Measurements from ENCODE around the gene FYN. TPM values are rescaled to one million over a fixed set of nuclear protein-coding genes. Genes with fewer than 3 reads are reported as not detected.

The FYN gene
- total and polyA plus RNA-seq, 2 of the 8 experiments (the other 6 are each of a cell fraction or from before 2014, with no cell fraction given), result 46.8 to 97.2 TPM

DNA sequence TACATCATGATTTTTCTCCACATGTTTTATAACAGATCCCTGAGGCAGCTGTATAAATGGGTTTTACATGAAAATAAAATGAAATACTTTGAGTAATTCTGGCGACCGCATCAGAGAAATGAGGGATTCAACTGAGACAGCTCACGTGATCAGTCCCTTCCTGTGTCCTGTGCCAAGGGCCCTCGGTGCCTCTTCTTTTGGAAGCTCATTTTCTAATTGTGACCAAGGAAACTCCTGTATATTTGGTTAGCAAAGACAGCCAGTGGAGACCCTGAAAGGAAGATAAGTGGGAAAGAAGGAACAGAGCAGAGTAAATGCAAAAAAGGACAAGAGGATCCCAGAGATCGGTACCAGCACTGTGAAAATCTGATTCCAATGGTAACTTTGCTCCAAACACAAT, 129.9 kb downstream of the FYN start:
- no peak overlapping the region for H2BK12ac ChIP-seq (ENCODE audit: low read depth, low read length)
- no peak overlapping the region for H4K5ac ChIP-seq (ENCODE audit: insufficient read length, low read depth, low read length)
- H3K36me3 ChIP-seq (ENCODE audit: control insufficient read depth in 2 of 4, insufficient read depth in 4 of 4, low read length in 3 of 4), result no peaks in the 10 kb centered on the region
- peaks cover 0 to 5% of the 10 kb centered on the region in 2 experiments; a peak in 1 of 4 replicates for H3K79me2 ChIP-seq (ENCODE audit: control insufficient read depth in 1 of 2, insufficient read depth in 2 of 2, low read length in 2 of 2)
- no peaks in the 10 kb centered on the region; the same call in 1 of the 2 replicates for H3K79me1 ChIP-seq (ENCODE audit: low read depth, low read length)
- no peak overlapping the region for H3K4me3 ChIP-seq (ENCODE audit: extremely low read depth in 1 of 4, insufficient read depth in 2 of 4, low read depth in 3 of 4, low read length in 4 of 4)
- no peaks in the 10 kb centered on the region for H3K27me3 ChIP-seq (replicated peaks in 1 of 4; ENCODE audit: control insufficient read depth in 3 of 4, extremely low read depth in 1 of 4, insufficient read depth in 3 of 4, low read length in 3 of 4)
- no peak overlapping the region for H2BK15ac ChIP-seq (ENCODE audit: low read length)
- H3K4me2 ChIP-seq (ENCODE audit: insufficient read depth in 1 of 2, low read depth in 2 of 2, low read length in 2 of 2), result no peak overlapping the region
- H3K23ac ChIP-seq (ENCODE audit: insufficient read length), result no peak overlapping the region
- H2AK5ac ChIP-seq (ENCODE audit: low read depth, low read length), result no peak overlapping the region
- no peak overlapping the region for H3K18ac ChIP-seq (ENCODE audit: extremely low read depth, low read length)
- H2BK5ac ChIP-seq (ENCODE audit: low read depth, low read length), result no peak overlapping the region
- no peak overlapping the region for H2BK120ac ChIP-seq (replicated peaks; ENCODE audit: low read depth, low read length)
- H3K4me1 ChIP-seq (replicated peaks in 1 of 4; ENCODE audit: control insufficient read depth in 3 of 4, insufficient read depth in 4 of 4, low read length in 3 of 4), result peaks cover 2 to 9% (median 7%) of the 10 kb centered on the region in 4 experiments; a peak in 4 of 7 replicates
- no peak overlapping the region for H3K14ac ChIP-seq (ENCODE audit: insufficient read length)
- H4K20me1 ChIP-seq (replicated peaks in 1 of 2; ENCODE audit: control insufficient read depth in 1 of 2, insufficient read depth in 2 of 2, low read length in 2 of 2), result no peaks in the 10 kb centered on the region
- ChIA-PET POLR2A (ENCODE audit: partially characterized antibody) (no interaction called here), CTCF (ENCODE audit: partially characterized antibody) (interaction anchor here (0.6 to 1.9 kb wide), 11 partner anchors 9 to 343 kb away, joined by 3 to 9 read pairs (median 4); no protein-coding TSS in a partner anchor)
- WGBS, 2 experiments (ENCODE audit: extremely low coverage in 1 of 2, insufficient coverage in 1 of 2, insufficient read length in 1 of 2, insufficient replicate concordance in 2 of 2, low coverage in 1 of 2, low lambda C conversion rate in 2 of 2, missing lambda C conversion rate in 1 of 2), result 91% methylated on average over 5 of the region's 5 CpGs; no CpG with 5 or more reads in 1 of the 2 experiments
- H3K9me3 ChIP-seq (ENCODE audit: insufficient read depth in 2 of 2, low read depth in 1 of 2, low read length in 1 of 2), result no peaks in the 10 kb centered on the region
- H3K23me2 ChIP-seq (ENCODE audit: low read depth, low read length), result peaks cover 1% of the 10 kb centered on the region; the same call in 1 of the 2 replicates
- no peak for FAIRE-seq
- H2BK20ac ChIP-seq (ENCODE audit: low read length), result no peak overlapping the region
- no peak overlapping the region for H3K56ac ChIP-seq (replicated peaks; ENCODE audit: insufficient read length, low read depth, low read length)
- no peak overlapping the region for H3K4ac ChIP-seq (replicated peaks; ENCODE audit: insufficient read length, low read depth, low read length)
- H3K27ac ChIP-seq (ENCODE audit: low read depth, low read length), result no peak overlapping the region
- DNase-seq (ENCODE audit: low read depth in 1 of 2, low spot score in 2 of 2), result no peak
- TF ChIP-seq TAF7 (optimal IDR thresholded peaks at IDR 0.05; ENCODE audit: borderline replicate concordance, low read depth, low read length), result no peak
- no peak for TF ChIP-seq ASH2L (IDR thresholded peaks at IDR 0.05; ENCODE audit: low read length)
- no peak for TF ChIP-seq SIX5 (IDR thresholded peaks at IDR 0.05; ENCODE audit: low read depth, low read length)
- no peak for TF ChIP-seq MAFK (IDR thresholded peaks at IDR 0.05; ENCODE audit: low read depth, low read length)
- no peak for TF ChIP-seq TEAD4 (IDR thresholded peaks at IDR 0.05; ENCODE audit: low read depth, low read length)
- TF ChIP-seq NRF1 (IDR thresholded peaks at IDR 0.05; ENCODE audit: low read depth, low read length), result no peak
- no peak for TF ChIP-seq CBX8 (IDR thresholded peaks at IDR 0.05; ENCODE audit: borderline replicate concordance, low read depth, low read length)
- TF ChIP-seq CHD1 (IDR thresholded peaks at IDR 0.05; ENCODE audit: low read depth, low read length), result no peak
- no peak overlapping the region for H2AFZ ChIP-seq (ENCODE audit: low read length)
- H3K9ac ChIP-seq (replicated peaks in 1 of 4; ENCODE audit: extremely low read depth in 1 of 4, low read depth in 3 of 4, low read length in 3 of 4), result no peak overlapping the region
- no peak overlapping the region for H4K91ac ChIP-seq (replicated peaks; ENCODE audit: insufficient read length, low read length)
- no peak overlapping the region for H4K8ac ChIP-seq (ENCODE audit: extremely low read depth, insufficient read depth, low read length)
